ENCODE measurements around the gene DCX. TPM values are rescaled to one million over a fixed set of nuclear protein-coding genes. Genes with fewer than 3 reads are reported as not detected.

Gene DCX
- total RNA-seq, 2 donors from 2014 or later: not detected

DNA sequence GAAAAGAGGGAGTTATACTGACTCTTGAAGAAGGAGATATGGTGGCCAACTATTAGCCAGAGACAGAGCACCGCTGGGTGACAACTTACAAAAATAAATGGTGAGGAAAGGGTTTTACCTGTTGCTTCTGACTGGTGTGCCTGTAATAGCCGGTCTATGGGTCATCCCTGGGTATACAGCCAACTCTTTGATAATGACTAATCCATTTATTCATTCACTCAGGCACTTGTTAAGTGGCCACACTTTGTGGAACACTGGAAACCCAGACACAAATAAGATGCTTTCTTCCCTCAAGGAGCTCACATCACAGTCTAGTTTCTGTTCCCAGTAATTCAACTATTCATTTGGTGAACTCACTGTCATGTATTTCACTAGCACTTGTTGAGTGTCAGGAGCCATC is 128.5 kb downstream of the DCX start:
- no peak overlapping the region for H3K4me3 ChIP-seq
- no peaks in the 10 kb centered on the region for H3K36me3 ChIP-seq
- H3K9me3 ChIP-seq: no peaks in the 10 kb centered on the region
- TF ChIP-seq, protein P1, sequence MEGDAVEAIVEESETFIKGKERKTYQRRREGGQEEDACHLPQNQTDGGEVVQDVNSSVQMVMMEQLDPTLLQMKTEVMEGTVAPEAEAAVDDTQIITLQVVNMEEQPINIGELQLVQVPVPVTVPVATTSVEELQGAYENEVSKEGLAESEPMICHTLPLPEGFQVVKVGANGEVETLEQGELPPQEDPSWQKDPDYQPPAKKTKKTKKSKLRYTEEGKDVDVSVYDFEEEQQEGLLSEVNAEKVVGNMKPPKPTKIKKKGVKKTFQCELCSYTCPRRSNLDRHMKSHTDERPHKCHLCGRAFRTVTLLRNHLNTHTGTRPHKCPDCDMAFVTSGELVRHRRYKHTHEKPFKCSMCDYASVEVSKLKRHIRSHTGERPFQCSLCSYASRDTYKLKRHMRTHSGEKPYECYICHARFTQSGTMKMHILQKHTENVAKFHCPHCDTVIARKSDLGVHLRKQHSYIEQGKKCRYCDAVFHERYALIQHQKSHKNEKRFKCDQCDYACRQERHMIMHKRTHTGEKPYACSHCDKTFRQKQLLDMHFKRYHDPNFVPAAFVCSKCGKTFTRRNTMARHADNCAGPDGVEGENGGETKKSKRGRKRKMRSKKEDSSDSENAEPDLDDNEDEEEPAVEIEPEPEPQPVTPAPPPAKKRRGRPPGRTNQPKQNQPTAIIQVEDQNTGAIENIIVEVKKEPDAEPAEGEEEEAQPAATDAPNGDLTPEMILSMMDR (IDR thresholded peaks at IDR 0.05): no peak
- no peak for DNase-seq (ENCODE audit: low spot score)
- ATAC-seq (ENCODE audit: insufficient number of reproducible peaks, low FRiP score, low read depth): no peak
- no peak overlapping the region for H3K27ac ChIP-seq
- H3K4me1 ChIP-seq (ENCODE audit: control insufficient read depth in 1 of 2, low read depth in 2 of 2): no peaks in the 10 kb centered on the region
- no peaks in the 10 kb centered on the region for H3K27me3 ChIP-seq (replicated peaks; ENCODE audit: insufficient read depth)

DNA sequence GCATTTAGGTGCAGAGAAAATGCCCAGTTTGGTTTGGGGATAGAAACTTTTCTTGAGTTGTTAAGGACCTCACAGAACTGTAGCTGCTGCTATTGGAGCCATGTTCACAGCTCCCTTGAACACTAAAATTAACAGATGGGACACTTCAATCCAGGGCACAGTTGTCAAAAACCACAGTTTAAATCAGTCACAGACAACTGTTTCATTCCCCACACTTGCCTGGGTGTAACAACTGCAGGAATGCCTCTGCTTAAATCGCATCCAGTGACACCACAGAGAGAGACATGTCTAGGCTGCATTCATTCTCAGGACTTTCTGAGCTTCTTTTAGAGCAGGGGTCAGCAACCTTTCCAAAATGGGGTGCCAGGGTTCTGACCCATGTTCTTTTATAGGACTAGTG is 129.0 kb downstream of the DCX start:
- Histone ChIP-seq H3K9me3 (no peaks in the 10 kb centered on the region), H3K36me3 (no peaks in the 10 kb centered on the region), H3K4me3 (no peak overlapping the region), H3K4me1 (ENCODE audit: control insufficient read depth in 1 of 2, low read depth in 2 of 2) (no peaks in the 10 kb centered on the region), H3K27ac (no peak overlapping the region), H3K27me3 (replicated peaks; ENCODE audit: insufficient read depth) (no peaks in the 10 kb centered on the region)
- DNase-seq (ENCODE audit: low spot score) (no peak), ATAC-seq (ENCODE audit: insufficient number of reproducible peaks, low FRiP score, low read depth) (no peak)
- TF ChIP-seq, protein P1 (IDR thresholded peaks at IDR 0.05): no peak

DNA sequence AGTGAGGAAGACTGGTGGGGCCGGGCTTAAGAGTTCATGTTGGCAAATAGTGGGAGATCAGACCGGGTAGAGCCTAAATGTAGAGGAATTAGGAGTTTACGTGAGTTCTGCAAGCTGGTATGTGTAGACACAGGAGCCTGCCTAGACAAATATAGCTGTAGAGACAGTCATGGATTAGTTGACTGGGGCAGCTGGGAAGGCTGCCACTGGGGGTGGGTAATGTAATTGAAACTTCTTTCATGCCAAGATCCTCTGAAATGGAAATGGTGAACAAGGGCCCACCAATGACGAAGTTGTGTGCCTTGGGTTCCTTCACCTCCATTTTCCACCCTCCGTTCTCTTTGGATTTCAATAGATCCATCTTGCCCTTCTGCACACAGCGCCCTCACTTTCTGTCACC is 129.9 kb downstream of the DCX start:
- Histone ChIP-seq H3K4me3 (no peak overlapping the region), H3K27me3 (replicated peaks; ENCODE audit: insufficient read depth) (no peaks in the 10 kb centered on the region)

DNA sequence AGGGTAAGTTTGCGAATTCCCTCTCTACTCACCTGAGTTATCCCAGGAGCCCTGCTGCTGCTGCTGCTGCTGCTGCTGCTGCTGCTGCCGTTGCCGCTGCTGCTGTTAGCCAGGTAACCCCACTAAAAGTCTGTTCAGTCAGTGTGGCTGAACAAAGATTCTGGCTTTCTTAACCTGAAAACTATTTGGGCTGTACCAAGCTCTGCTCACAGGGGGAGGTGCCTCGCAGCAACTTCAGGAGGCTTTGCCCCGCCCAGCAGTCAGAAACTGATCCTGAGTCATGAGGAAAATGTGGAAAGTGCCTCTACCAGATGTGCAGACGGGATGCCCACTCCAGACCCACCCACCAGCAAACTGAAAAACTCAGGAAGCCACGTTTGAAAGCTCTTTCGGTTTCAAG is 141.7 kb downstream of the DCX start, which contains the start of gene CAPN6:
CAPN6 (minus strand) TSS at position 145 of the 400 bp plus-strand sequence. CDS start 6,547 bp downstream, outside the sequence.
- ATAC-seq (ENCODE audit: insufficient number of reproducible peaks, low FRiP score, low read depth): no peak
- H3K27me3 ChIP-seq (replicated peaks; ENCODE audit: insufficient read depth): no peaks in the 10 kb centered on the region

More for the DNA sequence above, 129.9 kb downstream of the DCX start:
- Histone ChIP-seq H3K36me3 (no peaks in the 10 kb centered on the region), H3K9me3 (no peaks in the 10 kb centered on the region), H3K4me1 (ENCODE audit: control insufficient read depth in 1 of 2, low read depth in 2 of 2) (no peaks in the 10 kb centered on the region), H3K27ac (no peak overlapping the region)
- no peak for ATAC-seq (ENCODE audit: insufficient number of reproducible peaks, low FRiP score, low read depth)
- TF ChIP-seq, protein P1 (IDR thresholded peaks at IDR 0.05): no peak
- DNase-seq (ENCODE audit: low spot score): no peak

DNA sequence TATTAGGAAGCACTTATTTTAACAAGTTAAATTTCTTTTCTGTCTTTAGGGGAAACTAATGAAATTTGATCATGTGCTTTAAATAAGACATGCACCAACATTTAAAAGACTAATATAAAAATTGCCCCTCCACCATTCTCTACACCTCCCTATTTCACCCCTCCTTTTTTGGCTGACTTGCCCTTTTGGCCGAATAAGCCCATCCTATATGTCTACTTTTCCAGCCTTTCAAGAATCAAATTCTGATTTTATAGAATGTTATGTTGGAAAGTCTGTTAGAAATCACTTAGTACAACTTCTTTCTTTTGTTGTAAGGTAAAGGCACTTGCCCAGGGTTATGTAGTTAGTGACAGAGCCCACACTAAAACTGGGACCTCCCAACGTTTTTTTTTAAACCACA is 143.5 kb downstream of the DCX start:
- Histone ChIP-seq H3K9me3 (no peaks in the 10 kb centered on the region), H3K36me3 (no peaks in the 10 kb centered on the region), H3K4me1 (ENCODE audit: control insufficient read depth in 1 of 2, low read depth in 2 of 2) (no peaks in the 10 kb centered on the region), H3K27me3 (replicated peaks; ENCODE audit: insufficient read depth) (no peaks in the 10 kb centered on the region), H3K27ac (no peak overlapping the region), H3K4me3 (no peak overlapping the region)
- TF ChIP-seq, protein P1 (IDR thresholded peaks at IDR 0.05): no peak
- DNase-seq (ENCODE audit: low spot score) (no peak), ATAC-seq (ENCODE audit: insufficient number of reproducible peaks, low FRiP score, low read depth) (no peak)

More for the DNA sequence above, 141.7 kb downstream of the DCX start, which contains the start of gene CAPN6:
- no peaks in the 10 kb centered on the region for H3K9me3 ChIP-seq
- TF ChIP-seq, protein P1 (IDR thresholded peaks at IDR 0.05): no peak
- DNase-seq (ENCODE audit: low spot score): no peak
- no peaks in the 10 kb centered on the region for H3K36me3 ChIP-seq
- peak within 1 kb of the TSS; percentile 50 for H3K4me3 ChIP-seq
- H3K4me1 ChIP-seq (ENCODE audit: control insufficient read depth in 1 of 2, low read depth in 2 of 2): no peaks in the 10 kb centered on the region
- no peak within 1 kb of the TSS for H3K27ac ChIP-seq
